Vagina (tissue), 2 donors: Measurements from ENCODE around the gene RHOT2. TPM values are rescaled to one million over a fixed set of nuclear protein-coding genes. Genes with fewer than 3 reads are reported as not detected.
"Not testable (repeated sequence)": the region's sequence is repeated elsewhere in the genome, so short reads cannot be mapped to it uniquely, and the experiment has no call there.

Source experiments
- DNase-seq, 2 donors: peaks; one replicate each; pipeline ENCODE4 v3.0.0-alpha.2; 2017; ENCODE audit errors: extremely low spot score in 2 of 2
- H3K27ac ChIP-seq: fragments of 200-600 bp; sonication (generic); one replicate; pipeline ENCODE4 v1.5.1; 2019
- H3K27me3 ChIP-seq: fragments of 200-600 bp; sonication (generic); one replicate; pipeline ENCODE4 v1.5.1; 2019
- H3K36me3 ChIP-seq, 2 donors: fragments of 200-600 bp; sonication (generic); one replicate each; pipeline ENCODE4 v1.5.1; 2017 to 2019
- H3K4me1 ChIP-seq: fragments of 200-600 bp; sonication (generic); one replicate; pipeline ENCODE4 v1.5.1; 2019
- H3K4me3 ChIP-seq, 2 donors: fragments of 200-600 bp; sonication (generic); 1 replicate in 1 of 2; 2 replicates in 1 of 2; pipeline ENCODE4 v1.5.1; 2016 to 2019
- H3K9me3 ChIP-seq: fragments of 200-600 bp; sonication (generic); one replicate; pipeline ENCODE4 v1.5.1; 2019
- POLR2A ChIP-seq, 2 donors: fragments of 450-650 bp; IDR thresholded peaks; one replicate each; pipeline ENCODE4 v1.6.1; 2017; ENCODE audit warnings: antibody characterized with exemption in 2 of 2, mild to moderate bottlenecking in 2 of 2, moderate library complexity in 2 of 2
- POLR2AphosphoS5 ChIP-seq, 2 donors: sonication (generic); formaldehyde crosslinking; IDR thresholded peaks; one replicate each; pipeline ENCODE4 v1.9.0; 2017; ENCODE audit warnings: antibody characterized with exemption in 2 of 2, mild to moderate bottlenecking in 2 of 2, low read depth in 1 of 2; ENCODE audit not compliant: insufficient read depth in 1 of 2
- intact Hi-C: fragments of 100-400 bp; cut with DNase I; formaldehyde crosslinking; loops from one replicate; pipeline ENCODE4 v1.15.1; 2023
- total RNA-seq: library from RNA; depleted of rRNA; stranded (reverse); fragments of >200 nt; gene quantifications from one replicate; pipeline ENCODE4 v1.2.3, GENCODE V29; 2016
- TF ChIP-seq, protein P1 (sequence below), 3 experiments: fragments of 450-650 bp in 2 of 3; fragments of 200-600 bp in 1 of 3; sonication (generic) in 1 of 3; IDR thresholded peaks; one replicate each; pipeline ENCODE4 v1.5.1; 2017 to 2019; ENCODE audit warnings: antibody characterized with exemption in 3 of 3, mild to moderate bottlenecking in 2 of 3, moderate library complexity in 2 of 3

The RHOT2 gene
- total RNA-seq, 1 donor from 2014 or later, result 91.1 TPM

DNA sequence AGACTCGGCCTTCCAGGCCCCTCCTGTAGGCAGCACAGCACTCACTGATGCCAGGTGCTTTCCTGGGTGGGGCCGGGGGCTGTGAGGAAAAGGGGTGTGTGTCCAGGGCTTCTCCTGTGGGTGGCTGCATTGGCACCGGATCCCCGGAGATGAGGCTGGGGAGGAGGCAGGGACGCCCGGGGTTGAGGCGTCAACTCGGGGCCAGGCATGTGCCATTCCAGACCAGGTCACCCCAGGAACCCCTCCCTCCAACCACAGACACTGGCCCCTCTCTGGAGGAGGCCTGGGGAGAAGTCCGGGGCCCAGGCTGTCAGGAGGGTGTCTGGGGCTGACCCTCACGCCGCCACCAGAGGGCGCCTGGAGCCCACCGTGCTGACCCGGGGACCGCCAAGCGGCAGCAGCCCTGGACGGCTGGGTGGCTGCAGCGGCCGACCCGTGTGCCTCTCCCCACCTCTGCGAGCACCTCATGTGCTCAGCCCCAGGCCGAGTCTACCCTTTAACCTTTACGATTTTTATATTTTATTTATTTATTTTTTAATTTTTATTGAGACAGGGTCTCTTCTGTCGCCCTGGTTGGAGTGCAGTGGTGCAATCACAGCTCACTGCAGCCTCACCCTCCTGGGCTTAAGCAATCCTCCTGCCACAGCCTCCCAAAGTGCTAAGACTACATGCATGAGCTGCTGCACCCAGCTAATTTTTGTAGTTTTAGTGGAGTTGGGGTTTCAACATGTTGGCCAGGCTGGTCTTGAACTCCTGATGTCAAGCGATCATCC, 43.8 kb downstream of the RHOT2 start:
- H3K27me3 ChIP-seq, result peaks cover 3% of the 10 kb centered on the region
- H3K27ac ChIP-seq, result no peak overlapping the region
- TF ChIP-seq POLR2AphosphoS5 (IDR thresholded peaks at IDR 0.05; ENCODE audit: insufficient read depth in 1 of 2, low read depth in 1 of 2), result no peak
- TF ChIP-seq POLR2A (IDR thresholded peaks at IDR 0.05), result no peak
- TF ChIP-seq, protein P1, sequence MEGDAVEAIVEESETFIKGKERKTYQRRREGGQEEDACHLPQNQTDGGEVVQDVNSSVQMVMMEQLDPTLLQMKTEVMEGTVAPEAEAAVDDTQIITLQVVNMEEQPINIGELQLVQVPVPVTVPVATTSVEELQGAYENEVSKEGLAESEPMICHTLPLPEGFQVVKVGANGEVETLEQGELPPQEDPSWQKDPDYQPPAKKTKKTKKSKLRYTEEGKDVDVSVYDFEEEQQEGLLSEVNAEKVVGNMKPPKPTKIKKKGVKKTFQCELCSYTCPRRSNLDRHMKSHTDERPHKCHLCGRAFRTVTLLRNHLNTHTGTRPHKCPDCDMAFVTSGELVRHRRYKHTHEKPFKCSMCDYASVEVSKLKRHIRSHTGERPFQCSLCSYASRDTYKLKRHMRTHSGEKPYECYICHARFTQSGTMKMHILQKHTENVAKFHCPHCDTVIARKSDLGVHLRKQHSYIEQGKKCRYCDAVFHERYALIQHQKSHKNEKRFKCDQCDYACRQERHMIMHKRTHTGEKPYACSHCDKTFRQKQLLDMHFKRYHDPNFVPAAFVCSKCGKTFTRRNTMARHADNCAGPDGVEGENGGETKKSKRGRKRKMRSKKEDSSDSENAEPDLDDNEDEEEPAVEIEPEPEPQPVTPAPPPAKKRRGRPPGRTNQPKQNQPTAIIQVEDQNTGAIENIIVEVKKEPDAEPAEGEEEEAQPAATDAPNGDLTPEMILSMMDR (IDR thresholded peaks at IDR 0.05), result peak; percentile 82 to 93 (median 85)
- H3K4me1 ChIP-seq, result peaks cover 19% of the 10 kb centered on the region
- intact Hi-C loops, result loop anchor here (10.0 kb wide), 1 partner anchor 343 kb away; no protein-coding TSS in a partner anchor
- no peak for DNase-seq
- H3K9me3 ChIP-seq, result no peaks in the 10 kb centered on the region
- no peaks in the 10 kb centered on the region for H3K36me3 ChIP-seq
- no peak overlapping the region for H3K4me3 ChIP-seq

DNA sequence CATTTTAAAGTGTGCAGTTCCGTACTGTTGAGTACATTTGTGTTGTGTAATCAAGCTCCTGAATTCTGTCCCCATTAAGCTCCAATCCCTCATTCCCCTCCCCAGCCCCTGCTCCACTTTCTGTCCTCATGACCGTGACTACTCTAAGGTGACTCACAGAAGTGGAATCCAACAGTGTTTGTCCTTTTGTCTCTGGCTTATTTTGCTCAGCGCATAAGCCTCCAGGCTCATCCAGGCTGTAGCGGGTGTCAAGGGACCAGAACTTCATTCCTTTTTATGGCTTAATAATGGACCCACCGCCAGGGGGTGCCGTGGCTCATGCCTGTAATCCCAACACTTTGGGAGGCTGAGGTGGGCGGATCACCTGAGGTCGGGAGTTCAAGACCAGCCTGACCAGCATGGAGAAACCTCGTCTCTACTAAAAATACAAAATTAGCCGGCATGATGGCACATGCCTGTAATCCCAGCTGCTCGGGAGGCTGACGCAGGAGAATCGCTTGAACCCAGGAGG, 44.9 kb downstream of the RHOT2 start:
- H3K27ac ChIP-seq, H3K27me3 ChIP-seq, DNase-seq, H3K36me3 ChIP-seq, H3K9me3 ChIP-seq, H3K4me3 ChIP-seq: not testable (repeated sequence)
- TF ChIP-seq, protein P1 (IDR thresholded peaks at IDR 0.05), result peak in 1 of 3 experiments; percentile 9
- peaks cover 17% of the 10 kb centered on the region for H3K4me1 ChIP-seq
- intact Hi-C loops, result loop anchor here (10.0 kb wide), 1 partner anchor 342 kb away; no protein-coding TSS in a partner anchor

DNA sequence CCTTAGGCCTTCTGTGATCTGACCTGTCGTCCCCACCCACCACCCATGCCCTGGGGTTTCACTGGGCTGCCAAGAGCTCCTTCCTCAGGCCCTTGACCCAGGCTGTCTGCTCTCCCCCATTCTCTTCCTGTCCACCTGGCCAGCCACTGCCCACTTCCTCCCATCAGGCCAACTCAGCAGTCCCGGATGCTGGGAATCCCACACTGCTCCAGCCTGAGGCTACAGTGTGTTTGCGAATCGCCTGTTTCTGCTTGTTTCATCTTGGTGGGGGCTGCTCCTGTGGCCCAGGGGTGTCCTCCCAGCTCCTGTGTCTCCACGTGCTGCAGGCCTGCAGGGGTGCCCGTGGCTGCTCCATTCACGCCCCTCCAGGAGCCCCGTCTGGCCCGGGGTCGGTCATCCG, 46.1 kb downstream of the RHOT2 start:
- H3K4me3 ChIP-seq, result no peak overlapping the region
- no peaks in the 10 kb centered on the region for H3K27me3 ChIP-seq
- no peak overlapping the region for H3K27ac ChIP-seq
- intact Hi-C loops, result loop anchor here (10.0 kb wide), 1 partner anchor 341 kb away; no protein-coding TSS in a partner anchor
- no peaks in the 10 kb centered on the region for H3K9me3 ChIP-seq
- DNase-seq, result no peak
- H3K36me3 ChIP-seq, result no peaks in the 10 kb centered on the region
- peaks cover 17% of the 10 kb centered on the region for H3K4me1 ChIP-seq
- no peak for TF ChIP-seq POLR2A (IDR thresholded peaks at IDR 0.05)
- no peak for TF ChIP-seq POLR2AphosphoS5 (IDR thresholded peaks at IDR 0.05; ENCODE audit: insufficient read depth in 1 of 2, low read depth in 1 of 2)
- TF ChIP-seq, protein P1 (IDR thresholded peaks at IDR 0.05), result no peak

DNA sequence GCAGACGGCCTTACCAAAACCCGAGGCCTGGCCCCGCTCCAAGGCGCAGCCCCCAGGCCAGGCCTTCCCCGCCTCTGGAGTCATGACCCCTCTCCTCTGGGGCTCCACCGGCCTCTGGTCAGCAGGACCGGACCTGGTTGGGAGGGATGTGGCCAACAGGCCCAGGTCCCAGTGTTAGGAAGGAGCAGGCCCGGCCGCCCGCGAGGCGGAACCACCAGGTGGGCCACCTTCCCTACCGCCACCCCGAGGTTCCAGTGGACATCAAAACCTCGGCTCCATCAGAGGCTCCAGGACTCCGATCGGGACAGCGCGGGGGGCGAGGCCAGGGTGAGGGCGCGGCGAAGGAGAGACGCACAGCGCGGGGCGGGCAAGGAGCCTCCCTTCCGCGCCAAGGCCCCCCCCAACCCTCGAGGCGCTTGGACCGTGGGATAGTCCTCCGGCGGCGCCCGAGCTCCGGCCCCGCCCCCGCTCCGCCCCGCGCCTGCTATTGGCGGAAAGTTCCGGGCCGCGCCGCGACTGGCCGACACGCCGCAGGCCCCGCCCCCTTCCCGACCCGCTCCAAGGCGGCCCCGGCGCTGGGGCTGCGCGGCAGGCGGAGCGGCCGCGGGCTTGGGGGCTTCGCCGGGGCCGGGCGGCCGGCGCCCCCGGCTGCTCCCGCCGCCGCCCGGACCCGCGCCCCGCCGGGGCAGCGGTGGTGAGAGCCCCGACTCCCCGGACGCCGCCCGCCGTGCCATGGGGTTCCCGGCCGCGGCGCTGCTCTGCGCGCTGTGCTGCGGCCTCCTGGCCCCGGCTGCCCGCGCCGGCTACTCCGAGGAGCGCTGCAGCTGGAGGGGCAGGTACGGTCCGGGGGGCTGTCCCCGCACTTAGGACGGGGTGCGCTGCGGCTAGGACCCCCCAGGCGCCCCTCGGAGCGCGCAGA, 46.9 kb downstream of the RHOT2 start, which contains the start of gene METRN:
TSS of gene METRN (plus strand) at position 561 of the 919 bp plus-strand sequence. CDS start at position 733, 172 bp downstream.
- TF ChIP-seq POLR2AphosphoS5 (IDR thresholded peaks at IDR 0.05; ENCODE audit: insufficient read depth in 1 of 2, low read depth in 1 of 2), result no peak
- TF ChIP-seq, protein P1 (IDR thresholded peaks at IDR 0.05), result no peak
- TF ChIP-seq POLR2A (IDR thresholded peaks at IDR 0.05), result no peak
- Histone ChIP-seq H3K4me3 (peak within 1 kb of the TSS; percentile 58 to 65), H3K9me3 (no peaks in the 10 kb centered on the region), H3K4me1 (peaks cover 18% of the 10 kb centered on the region), H3K36me3 (no peaks in the 10 kb centered on the region), H3K27me3 (no peaks in the 10 kb centered on the region), H3K27ac (no peak within 1 kb of the TSS)
- no peak for DNase-seq
- intact Hi-C loops, result loop anchor here (10.0 kb wide), 1 partner anchor 340 kb away; no protein-coding TSS in a partner anchor
